ENCODE data around the gene TPSB2.
"Not testable (repeated sequence)": the region's sequence is repeated elsewhere in the genome, so short reads cannot be mapped to it uniquely, and the experiment has no call there.

TPSB2 gene

GRCh38 chr16:1240436-1240835 is 10.5 kb upstream of the TPSB2 start, which contains the start of gene TPSAB1:
TPSAB1 (plus strand) TSS chr16:1240705; CDS start chr16:1240939, 234 bp downstream.
- DNase-seq = not testable (repeated sequence)

- DNase-seq = not testable (repeated sequence)
Observed at GRCh38 chr16:1239575-1239974, 9.6 kb upstream of the TPSB2 start.

- not testable (repeated sequence) for DNase-seq
Observed at GRCh38 chr16:1238909-1239308, 8.9 kb upstream of the TPSB2 start.

- DNase-seq = no peak
Observed at GRCh38 chr16:1237990-1238389, 8.0 kb upstream of the TPSB2 start.

- DNase-seq = not testable (repeated sequence)
Observed at GRCh38 chr16:1236659-1237058, 6.7 kb upstream of the TPSB2 start.

- DNase-seq = not testable (repeated sequence)
Observed at GRCh38 chr16:1232049-1232748, 2.2 kb upstream of the TPSB2 start.

- not testable (repeated sequence) for DNase-seq
Observed at GRCh38 chr16:1231301-1231700, 1.3 kb upstream of the TPSB2 start.

GRCh38 chr16:1230471-1231212 is 658 bp upstream of the TPSB2 start:
- DNase-seq = not testable (repeated sequence)

- not testable (repeated sequence) for DNase-seq
Observed at GRCh38 chr16:1229476-1229875, 508 bp downstream of the TPSB2 start.

- DNase-seq = not testable (repeated sequence)
Observed at GRCh38 chr16:1228227-1228626, 1.8 kb downstream of the TPSB2 start.

- DNase-seq = not testable (repeated sequence)
Observed at GRCh38 chr16:1226692-1227091, 3.3 kb downstream of the TPSB2 start.

- not testable (repeated sequence) for DNase-seq
Observed at GRCh38 chr16:1225728-1226311, 4.2 kb downstream of the TPSB2 start.

GRCh38 chr16:1225051-1225451 is 4.9 kb downstream of the TPSB2 start, which contains the start of gene TPSG1:
TPSG1 (minus strand) TSS chr16:1225268; CDS start chr16:1225252, 16 bp downstream.
- no peak for DNase-seq

GRCh38 chr16:1224558-1224957 is 5.4 kb downstream of the TPSB2 start:
- DNase-seq = no peak

- DNase-seq = no peak
Observed at GRCh38 chr16:1223355-1224214, 6.4 kb downstream of the TPSB2 start.

- DNase-seq = no peak
Observed at GRCh38 chr16:1222553-1223354, 7.2 kb downstream of the TPSB2 start.

GRCh38 chr16:1221628-1222552 is 8.1 kb downstream of the TPSB2 start:
- peak; percentile 18 for DNase-seq

- DNase-seq = no peak
Observed at GRCh38 chr16:1220841-1221627, 8.9 kb downstream of the TPSB2 start.

- no peak for DNase-seq
Observed at GRCh38 chr16:1220098-1220728, 9.8 kb downstream of the TPSB2 start.
